HG03025 (cell line): Measurements from ENCODE around the gene HECW1.
"Not testable (repeated sequence)": the region's sequence is repeated elsewhere in the genome, so short reads cannot be mapped to it uniquely, and the experiment has no call there.

Experiments
- ATAC-seq: cut with Tn5 transposase; IDR thresholded peaks from one replicate; pipeline ENCODE4 v1.9.1; 2021; ENCODE audit warnings: mild to moderate bottlenecking, moderate library complexity; ENCODE audit not compliant: unreplicated experiment, low FRiP score

HECW1 gene

GRCh38 chr7:43588477-43589132, 476.2 kb downstream of the HECW1 start:
- ATAC-seq, result no peak

GRCh38 chr7:43589133-43589478, 476.7 kb downstream of the HECW1 start:
- no peak for ATAC-seq

GRCh38 chr7:43589728-43590127, 477.3 kb downstream of the HECW1 start:
- ATAC-seq, result no peak

GRCh38 chr7:43590862-43591557, 478.6 kb downstream of the HECW1 start:
- peak; percentile 62 for ATAC-seq

- ATAC-seq, result no peak
These were observed 479.2 kb downstream of the HECW1 start for GRCh38 chr7:43591558-43592180.

- no peak for ATAC-seq
These were observed 479.9 kb downstream of the HECW1 start for GRCh38 chr7:43592326-43592725.

- ATAC-seq, result no peak
These were observed 480.6 kb downstream of the HECW1 start for GRCh38 chr7:43593010-43593409.

- ATAC-seq, result no peak
These were observed 481.6 kb downstream of the HECW1 start for GRCh38 chr7:43594020-43594419.

GRCh38 chr7:43596426-43596825, 484.0 kb downstream of the HECW1 start:
- not testable (repeated sequence) for ATAC-seq

GRCh38 chr7:43600056-43600455, 487.6 kb downstream of the HECW1 start:
- no peak for ATAC-seq

GRCh38 chr7:43602256-43602655, 489.8 kb downstream of the HECW1 start:
- no peak for ATAC-seq

GRCh38 chr7:43604251-43604650, 491.8 kb downstream of the HECW1 start:
- ATAC-seq, result no peak

GRCh38 chr7:43609097-43609496, 496.6 kb downstream of the HECW1 start:
- no peak for ATAC-seq

- no peak for ATAC-seq
These were observed 499.7 kb downstream of the HECW1 start for GRCh38 chr7:43612128-43612527.

GRCh38 chr7:43612599-43613589, 500.4 kb downstream of the HECW1 start:
- ATAC-seq, result no peak
